Lower lobe of right lung (tissue), 2 donors: ENCODE measurements around the gene ANKS1B. TPM values are rescaled to one million over a fixed set of nuclear protein-coding genes. Genes with fewer than 3 reads are reported as not detected.

Experiments
- ATAC-seq, 2 donors: fragments of 200-7000 bp; cut with Tn5 transposase; one replicate each; pipeline ENCODE4 v1.9.1; 2020 to 2022; ENCODE audit warnings: mild to moderate bottlenecking in 2 of 2, moderate library complexity in 2 of 2
- DNase-seq: peaks from one replicate; pipeline ENCODE4 v3.0.0-alpha.2; 2020
- H3K27ac ChIP-seq: fragments of 200-600 bp; one replicate; pipeline ENCODE4 v1.8.0; 2022
- H3K27me3 ChIP-seq: fragments of 200-600 bp; one replicate; pipeline ENCODE4 v1.8.0; 2022; ENCODE audit warnings: low read depth
- H3K36me3 ChIP-seq: fragments of 200-600 bp; one replicate; pipeline ENCODE4 v1.8.0; 2022; ENCODE audit warnings: mild to moderate bottlenecking
- H3K4me1 ChIP-seq: fragments of 200-600 bp; one replicate; pipeline ENCODE4 v1.8.0; 2022
- H3K4me3 ChIP-seq: fragments of 200-600 bp; one replicate; pipeline ENCODE4 v1.8.0; 2022; ENCODE audit warnings: mild to moderate bottlenecking
- H3K9me3 ChIP-seq: fragments of 200-600 bp; one replicate; pipeline ENCODE4 v1.8.0; 2022
- intact Hi-C: fragments of 100-400 bp; cut with DNase I; formaldehyde crosslinking; loops from one replicate; pipeline ENCODE4 v1.11.0; 2022
- total RNA-seq: library from RNA; stranded (reverse); fragmentation: NEBNext Ultra II Directional; extraction: Animal tissue kit (Norgen Biotek cat#: 25700); gene quantifications from one replicate; pipeline ENCODE4 v1.2.1, GENCODE V29; 2021
- TF ChIP-seq, protein P1 (sequence below): fragments of 200-600 bp; IDR thresholded peaks from one replicate; pipeline ENCODE4 v1.8.0; 2022; ENCODE audit warnings: antibody characterized with exemption, mild to moderate bottlenecking
- donor health status: DM: no; HTN: yes; CAD: no; lungs with severe emphysema.

ANKS1B gene
- total RNA-seq, 1 donor from 2014 or later, result 4.0 TPM

DNA sequence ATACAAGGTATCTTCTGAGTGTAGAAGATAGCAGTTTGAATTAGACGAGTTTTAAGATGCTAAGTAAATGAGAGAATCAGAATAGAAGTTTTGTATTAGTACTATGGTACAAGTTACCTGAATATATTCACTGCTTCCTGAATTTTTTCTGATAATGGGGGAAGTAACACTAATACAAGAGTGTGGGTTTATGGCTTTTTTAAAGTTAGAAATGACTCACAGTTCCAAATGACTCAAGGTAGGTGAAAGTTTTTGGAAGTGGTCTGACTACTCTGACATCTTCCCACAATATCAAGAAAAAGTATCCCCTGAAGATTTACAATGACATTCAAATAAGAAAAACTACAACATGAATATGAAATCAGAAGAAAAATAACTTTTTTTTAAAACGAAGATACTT lies 460.9 kb downstream of the ANKS1B start:
- no peaks in the 10 kb centered on the region for H3K4me1 ChIP-seq
- DNase-seq (no peak), ATAC-seq (no peak)
- intact Hi-C loops, result no loop called here
- no peaks in the 10 kb centered on the region for H3K36me3 ChIP-seq
- H3K4me3 ChIP-seq, result no peak overlapping the region
- H3K27me3 ChIP-seq, result no peaks in the 10 kb centered on the region
- H3K27ac ChIP-seq, result no peak overlapping the region
- TF ChIP-seq, protein P1, sequence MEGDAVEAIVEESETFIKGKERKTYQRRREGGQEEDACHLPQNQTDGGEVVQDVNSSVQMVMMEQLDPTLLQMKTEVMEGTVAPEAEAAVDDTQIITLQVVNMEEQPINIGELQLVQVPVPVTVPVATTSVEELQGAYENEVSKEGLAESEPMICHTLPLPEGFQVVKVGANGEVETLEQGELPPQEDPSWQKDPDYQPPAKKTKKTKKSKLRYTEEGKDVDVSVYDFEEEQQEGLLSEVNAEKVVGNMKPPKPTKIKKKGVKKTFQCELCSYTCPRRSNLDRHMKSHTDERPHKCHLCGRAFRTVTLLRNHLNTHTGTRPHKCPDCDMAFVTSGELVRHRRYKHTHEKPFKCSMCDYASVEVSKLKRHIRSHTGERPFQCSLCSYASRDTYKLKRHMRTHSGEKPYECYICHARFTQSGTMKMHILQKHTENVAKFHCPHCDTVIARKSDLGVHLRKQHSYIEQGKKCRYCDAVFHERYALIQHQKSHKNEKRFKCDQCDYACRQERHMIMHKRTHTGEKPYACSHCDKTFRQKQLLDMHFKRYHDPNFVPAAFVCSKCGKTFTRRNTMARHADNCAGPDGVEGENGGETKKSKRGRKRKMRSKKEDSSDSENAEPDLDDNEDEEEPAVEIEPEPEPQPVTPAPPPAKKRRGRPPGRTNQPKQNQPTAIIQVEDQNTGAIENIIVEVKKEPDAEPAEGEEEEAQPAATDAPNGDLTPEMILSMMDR, result no peak
- H3K9me3 ChIP-seq, result peaks cover 3% of the 10 kb centered on the region

DNA sequence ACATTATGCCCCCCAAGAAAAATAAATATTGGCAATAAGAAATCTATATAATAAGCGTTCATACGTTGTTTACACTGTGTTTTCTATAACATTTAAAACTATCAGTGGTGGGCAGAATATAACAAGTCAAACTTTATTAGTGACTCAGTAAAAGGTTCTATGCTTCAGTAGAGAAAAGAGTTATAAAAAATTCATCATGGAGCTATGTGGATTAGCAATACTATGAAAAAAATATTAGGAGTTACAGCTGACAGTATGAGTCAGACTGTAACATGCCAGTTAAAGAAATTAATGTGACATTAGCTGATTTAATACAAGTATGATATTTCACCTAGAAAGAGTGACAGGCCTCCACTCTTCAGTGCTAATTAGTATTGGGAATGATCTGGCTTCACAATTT lies 462.3 kb downstream of the ANKS1B start:
- no peaks in the 10 kb centered on the region for H3K4me1 ChIP-seq
- TF ChIP-seq, protein P1, result no peak
- intact Hi-C loops, result no loop called here
- DNase-seq (no peak), ATAC-seq (no peak)
- no peaks in the 10 kb centered on the region for H3K36me3 ChIP-seq
- no peak overlapping the region for H3K4me3 ChIP-seq
- H3K27me3 ChIP-seq, result no peaks in the 10 kb centered on the region
- H3K27ac ChIP-seq, result no peak overlapping the region
- peaks cover 3% of the 10 kb centered on the region for H3K9me3 ChIP-seq

- Histone ChIP-seq H3K4me3 (no peak overlapping the region), H3K9me3 (peaks cover 3% of the 10 kb centered on the region), H3K27ac (no peak overlapping the region), H3K4me1 (no peaks in the 10 kb centered on the region), H3K36me3 (no peaks in the 10 kb centered on the region), H3K27me3 (no peaks in the 10 kb centered on the region)
- TF ChIP-seq, protein P1, result no peak
- ATAC-seq, result no peak
- intact Hi-C loops, result no loop called here
- no peak for DNase-seq
Observed at GRCh38 chr12:99521664-99522063, 463.1 kb downstream of the ANKS1B start.

GRCh38 chr12:99513066-99513465 lies 471.7 kb downstream of the ANKS1B start:
- DNase-seq (no peak), ATAC-seq (no peak)
- intact Hi-C loops, result no loop called here
- TF ChIP-seq, protein P1, result no peak
- Histone ChIP-seq H3K27me3 (no peaks in the 10 kb centered on the region), H3K9me3 (no peaks in the 10 kb centered on the region), H3K27ac (no peak overlapping the region), H3K36me3 (no peaks in the 10 kb centered on the region), H3K4me3 (no peak overlapping the region), H3K4me1 (no peaks in the 10 kb centered on the region)

DNA sequence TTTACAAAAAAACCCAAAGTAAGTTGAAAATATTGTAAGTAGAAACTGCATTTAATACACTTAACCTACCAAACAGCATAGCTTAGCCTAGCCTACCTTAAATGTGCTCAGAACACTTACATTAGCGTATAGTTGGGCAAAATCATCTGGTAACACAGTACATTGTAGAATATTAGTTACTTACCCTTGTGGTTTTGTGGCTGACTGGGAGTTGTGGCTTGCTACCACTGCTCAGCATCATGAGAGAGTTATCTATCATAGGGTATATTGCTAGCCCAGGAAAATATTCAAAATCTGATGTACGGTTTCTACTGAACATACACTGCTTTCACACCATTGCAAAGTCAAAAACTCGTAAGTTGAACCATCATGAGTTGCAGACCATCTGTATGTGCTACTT lies 478.9 kb downstream of the ANKS1B start:
- Histone ChIP-seq H3K27ac (no peak overlapping the region), H3K4me1 (no peaks in the 10 kb centered on the region), H3K27me3 (no peaks in the 10 kb centered on the region), H3K36me3 (no peaks in the 10 kb centered on the region), H3K9me3 (no peaks in the 10 kb centered on the region), H3K4me3 (no peak overlapping the region)
- TF ChIP-seq, protein P1, result no peak
- no peak for ATAC-seq
- intact Hi-C loops, result no loop called here
- no peak for DNase-seq

DNA sequence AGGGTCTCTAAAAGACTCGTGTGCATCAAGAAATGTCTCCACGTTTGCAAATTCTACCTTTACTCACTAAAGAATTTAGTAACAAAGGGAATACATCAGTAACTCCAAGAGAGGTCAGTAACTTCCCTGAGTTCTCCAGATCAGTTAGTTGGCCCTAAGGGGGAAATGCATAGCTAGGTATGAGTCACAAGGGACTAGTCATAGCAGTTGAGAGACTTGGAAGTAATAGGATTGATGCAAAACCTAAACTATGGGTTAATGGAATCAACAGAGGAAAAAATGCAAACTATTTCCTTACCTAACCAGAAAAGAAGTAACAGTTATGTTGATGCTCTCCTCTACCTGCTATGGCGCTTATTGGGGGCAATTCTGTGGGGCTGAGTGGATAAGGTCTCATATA lies 486.0 kb downstream of the ANKS1B start:
- no peaks in the 10 kb centered on the region for H3K36me3 ChIP-seq
- no peak for DNase-seq
- TF ChIP-seq, protein P1, result no peak
- no peaks in the 10 kb centered on the region for H3K27me3 ChIP-seq
- intact Hi-C loops, result no loop called here
- ATAC-seq, result no peak
- H3K4me1 ChIP-seq, result no peaks in the 10 kb centered on the region
- H3K27ac ChIP-seq, result no peak overlapping the region
- no peaks in the 10 kb centered on the region for H3K9me3 ChIP-seq
- no peak overlapping the region for H3K4me3 ChIP-seq
